ENCODE measurements around the gene TMC1. TPM values are rescaled to one million over a fixed set of nuclear protein-coding genes. Genes with fewer than 3 reads are reported as not detected.

Gene TMC1
- total and polyA plus RNA-seq, 2 of the 13 experiments (the other 11 are each of a cell fraction or from before 2014, with no cell fraction given) = 0.02 to 0.03 TPM

DNA sequence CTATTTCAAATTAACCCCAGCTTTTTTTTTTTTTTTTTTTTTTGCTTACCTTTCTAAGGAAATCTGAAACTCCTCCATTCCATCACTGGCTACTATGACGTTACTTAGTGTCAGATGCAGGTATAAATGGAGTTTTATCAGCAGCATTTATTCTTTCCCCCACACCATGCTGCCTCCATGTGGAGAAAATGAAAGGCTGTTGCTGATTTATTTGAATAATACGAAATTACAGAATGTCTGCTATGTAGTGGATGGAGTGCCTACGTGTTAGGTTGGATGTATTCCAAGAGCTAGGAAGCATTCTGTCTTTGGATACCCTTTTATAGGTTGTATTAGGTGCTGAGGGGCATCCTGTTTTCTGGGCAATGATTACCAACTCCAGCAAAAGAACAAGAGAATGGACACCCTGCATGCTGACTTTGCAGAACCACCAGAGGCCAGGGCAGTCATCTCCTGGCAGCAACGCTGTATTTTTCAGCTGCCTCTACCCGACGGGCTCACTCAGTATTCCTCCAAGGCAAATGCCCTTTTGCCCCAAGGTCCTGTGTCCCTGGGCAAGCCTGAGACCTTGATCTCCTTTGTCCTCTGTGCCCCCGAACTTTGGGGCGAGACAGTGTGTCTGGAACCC is 232.0 kb downstream of the TMC1 start:
- DNase-seq (ENCODE audit: low spot score) (no peak), ATAC-seq (no peak), FAIRE-seq (no peak)
- in situ Hi-C loops (cut with HindIII; ENCODE audit: extremely low pct_ligation_motif_present, low pct_unique_long_range_greater_than_20kb) = no loop called here
- TF ChIP-seq STAG1 (CRISPR knock-in tag; IDR thresholded peaks at IDR 0.05) (peak; percentile 25; the same call in 1 of the 2 replicates), ZNF75D (CRISPR knock-in tag; IDR thresholded peaks at IDR 0.05; ENCODE audit: borderline replicate concordance) (no peak), SOX5 (CRISPR knock-in tag; IDR thresholded peaks at IDR 0.05; ENCODE audit: borderline replicate concordance) (no peak), SPEN (CRISPR knock-in tag; IDR thresholded peaks at IDR 0.05; ENCODE audit: low read depth) (no peak), MLLT10 (CRISPR knock-in tag; IDR thresholded peaks at IDR 0.05) (no peak), NFYB (CRISPR knock-in tag; IDR thresholded peaks at IDR 0.05) (no peak)
- TF ChIP-seq, protein P1, sequence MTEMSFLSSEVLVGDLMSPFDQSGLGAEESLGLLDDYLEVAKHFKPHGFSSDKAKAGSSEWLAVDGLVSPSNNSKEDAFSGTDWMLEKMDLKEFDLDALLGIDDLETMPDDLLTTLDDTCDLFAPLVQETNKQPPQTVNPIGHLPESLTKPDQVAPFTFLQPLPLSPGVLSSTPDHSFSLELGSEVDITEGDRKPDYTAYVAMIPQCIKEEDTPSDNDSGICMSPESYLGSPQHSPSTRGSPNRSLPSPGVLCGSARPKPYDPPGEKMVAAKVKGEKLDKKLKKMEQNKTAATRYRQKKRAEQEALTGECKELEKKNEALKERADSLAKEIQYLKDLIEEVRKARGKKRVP (CRISPR knock-in tag; IDR thresholded peaks at IDR 0.05) = no peak
- peaks cover 0 to 9% of the 10 kb centered on the region in 2 experiments; a peak in 1 of 5 replicates for H3K27me3 ChIP-seq (ENCODE audit: control insufficient read depth in 1 of 2, insufficient read depth in 2 of 2, low read length in 2 of 2)
- intact Hi-C loops (cut with micrococcal nuclease; ENCODE audit: unreplicated experiment) = no loop called here
- H2AFZ ChIP-seq (ENCODE audit: low read length) = no peak overlapping the region
- no peaks in the 10 kb centered on the region for H4K20me1 ChIP-seq (ENCODE audit: insufficient read depth, low read length)
- H3K9me3 ChIP-seq (ENCODE audit: low read length) = no peaks in the 10 kb centered on the region
- H3K4me2 ChIP-seq (ENCODE audit: low read depth, low read length) = no peak overlapping the region
- H3K27ac ChIP-seq (ENCODE audit: extremely low read length, insufficient read depth, low read length) = no peak overlapping the region
- H3K4me3 ChIP-seq (replicated peaks in 1 of 3; ENCODE audit: insufficient read depth in 1 of 3, low read depth in 2 of 3, low read length in 3 of 3) = no peak overlapping the region
- H3K4me1 ChIP-seq (ENCODE audit: insufficient read depth, low read length) = no peaks in the 10 kb centered on the region
- H3K9ac ChIP-seq (ENCODE audit: insufficient read depth, low read depth, low read length) = no peak overlapping the region
- ChIA-PET POLR2A (no interaction called here), CTCF (ENCODE audit: low intra/inter-chr PET ratio, low total read pairs) (no interaction called here)
- 5% methylated on average over 6 of the region's 8 CpGs for WGBS (ENCODE audit: low lambda C conversion rate)
- no peaks in the 10 kb centered on the region for H3K79me2 ChIP-seq (ENCODE audit: insufficient read depth, low read length)
- no peaks in the 10 kb centered on the region for H3K36me3 ChIP-seq (replicated peaks in 1 of 2; ENCODE audit: control insufficient read depth in 1 of 2, insufficient read depth in 2 of 2, low read length in 2 of 2)
- BruUV-seq (replicated peaks) = no TSS peak

DNA sequence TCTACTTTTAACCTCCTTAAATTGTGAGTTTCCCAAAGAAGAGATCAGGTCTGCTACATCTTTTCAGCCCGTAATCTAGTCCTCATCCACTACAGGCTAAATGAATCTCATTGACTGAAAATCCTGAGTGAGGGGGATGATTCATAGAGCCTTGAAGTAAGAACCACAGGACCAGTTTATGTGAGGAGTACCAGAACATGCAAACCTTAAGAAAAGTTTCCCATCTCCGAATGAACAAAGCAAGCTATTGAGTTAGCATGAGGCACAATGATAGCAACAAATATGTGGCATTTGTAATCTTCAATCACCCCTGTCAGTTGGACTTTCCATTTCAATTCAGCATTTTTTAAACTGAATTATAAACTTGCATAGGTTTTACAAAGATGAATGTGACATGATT is 234.4 kb downstream of the TMC1 start:
- ChIA-PET POLR2A (no interaction called here), CTCF (ENCODE audit: low intra/inter-chr PET ratio, low total read pairs) (no interaction called here)
- Histone ChIP-seq H3K79me2 (ENCODE audit: insufficient read depth, low read length) (no peaks in the 10 kb centered on the region), H3K4me3 (replicated peaks in 1 of 3; ENCODE audit: insufficient read depth in 1 of 3, low read depth in 2 of 3, low read length in 3 of 3) (no peak overlapping the region), H3K4me2 (ENCODE audit: low read depth, low read length) (no peak overlapping the region), H3K9ac (ENCODE audit: insufficient read depth, low read depth, low read length) (no peak overlapping the region), H4K20me1 (ENCODE audit: insufficient read depth, low read length) (no peaks in the 10 kb centered on the region), H3K27ac (ENCODE audit: extremely low read length, insufficient read depth, low read length) (no peak overlapping the region), H3K27me3 (ENCODE audit: control insufficient read depth in 1 of 2, insufficient read depth in 2 of 2, low read length in 2 of 2) (peaks cover 0 to 9% of the 10 kb centered on the region in 2 experiments; a peak in 1 of 5 replicates), H3K4me1 (ENCODE audit: insufficient read depth, low read length) (no peaks in the 10 kb centered on the region), H3K9me3 (ENCODE audit: low read length) (no peaks in the 10 kb centered on the region), H3K36me3 (replicated peaks in 1 of 2; ENCODE audit: control insufficient read depth in 1 of 2, insufficient read depth in 2 of 2, low read length in 2 of 2) (no peaks in the 10 kb centered on the region), H2AFZ (ENCODE audit: low read length) (no peak overlapping the region)
- TF ChIP-seq NR1H2 (CRISPR knock-in tag; IDR thresholded peaks at IDR 0.05; ENCODE audit: borderline replicate concordance, low read depth) = no peak
- TF ChIP-seq HMG20B (CRISPR knock-in tag; conservative IDR thresholded peaks at IDR 0.05) = no peak
- TF ChIP-seq POGZ (CRISPR knock-in tag; IDR thresholded peaks at IDR 0.05) = no peak
- TF ChIP-seq, protein P2, sequence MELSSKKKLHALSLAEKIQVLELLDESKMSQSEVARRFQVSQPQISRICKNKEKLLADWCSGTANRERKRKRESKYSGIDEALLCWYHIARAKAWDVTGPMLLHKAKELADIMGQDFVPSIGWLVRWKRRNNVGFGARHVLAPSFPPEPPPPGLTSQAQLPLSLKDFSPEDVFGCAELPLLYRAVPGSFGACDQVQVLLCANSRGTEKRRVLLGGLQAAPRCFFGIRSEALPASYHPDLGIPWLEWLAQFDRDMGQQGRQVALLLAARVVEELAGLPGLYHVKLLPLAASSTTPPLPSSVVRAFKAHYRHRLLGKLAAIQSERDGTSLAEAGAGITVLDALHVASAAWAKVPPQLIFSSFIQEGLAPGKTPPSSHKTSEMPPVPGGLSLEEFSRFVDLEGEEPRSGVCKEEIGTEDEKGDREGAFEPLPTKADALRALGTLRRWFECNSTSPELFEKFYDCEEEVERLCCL (CRISPR knock-in tag; IDR thresholded peaks at IDR 0.05; ENCODE audit: borderline replicate concordance) = no peak
- no peak for TF ChIP-seq ZNF101 (CRISPR knock-in tag; IDR thresholded peaks at IDR 0.05; ENCODE audit: borderline replicate concordance, low read depth)
- no peak for TF ChIP-seq ZNF563 (CRISPR knock-in tag; IDR thresholded peaks at IDR 0.05)
- TF ChIP-seq NCOA5 (CRISPR knock-in tag; IDR thresholded peaks at IDR 0.05) = no peak
- TF ChIP-seq ZNF432 (CRISPR knock-in tag; IDR thresholded peaks at IDR 0.05; ENCODE audit: borderline replicate concordance) = no peak
- TF ChIP-seq ZNF768 (CRISPR knock-in tag; IDR thresholded peaks at IDR 0.05) = no peak
- no TSS peak for BruUV-seq (replicated peaks)
- 3% methylated on average over 2 of the region's 2 CpGs for WGBS (ENCODE audit: low lambda C conversion rate)
- intact Hi-C loops (cut with micrococcal nuclease; ENCODE audit: unreplicated experiment) = no loop called here
- ATAC-seq (no peak), DNase-seq (ENCODE audit: low spot score) (no peak), FAIRE-seq (no peak)
- in situ Hi-C loops (cut with HindIII; ENCODE audit: extremely low pct_ligation_motif_present, low pct_unique_long_range_greater_than_20kb) = no loop called here

All from HepG2 (cell line).